DMS 273 (cell line): ENCODE data around the gene IL10RB.

Experiments
- DNase-seq: peaks from one replicate; lab custom pipeline; 2025; ENCODE audit not compliant: unreplicated experiment; lab: John Stamatoyannopoulos, UW

Gene IL10RB

DNA sequence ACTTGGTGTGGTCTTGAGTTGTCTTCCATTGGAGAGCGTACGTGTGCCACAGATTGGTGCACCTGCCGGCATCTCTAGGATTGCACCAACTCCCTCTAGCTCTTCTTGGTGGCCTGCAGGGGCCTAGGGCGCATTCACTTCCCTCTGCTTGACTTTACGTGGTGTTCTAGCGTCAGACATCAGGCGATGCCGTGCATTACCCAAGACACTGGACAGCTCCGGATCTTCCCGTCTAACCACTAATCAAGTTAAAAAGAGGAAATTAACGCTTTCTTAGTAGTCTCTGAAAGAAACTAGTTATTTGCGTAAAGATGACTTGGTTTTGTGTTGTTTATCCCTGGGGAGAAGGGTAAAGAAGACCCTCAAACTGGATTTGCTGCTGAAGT is 510 bp upstream of the IL10RB start:
- DNase-seq: peak; percentile 28

DNA sequence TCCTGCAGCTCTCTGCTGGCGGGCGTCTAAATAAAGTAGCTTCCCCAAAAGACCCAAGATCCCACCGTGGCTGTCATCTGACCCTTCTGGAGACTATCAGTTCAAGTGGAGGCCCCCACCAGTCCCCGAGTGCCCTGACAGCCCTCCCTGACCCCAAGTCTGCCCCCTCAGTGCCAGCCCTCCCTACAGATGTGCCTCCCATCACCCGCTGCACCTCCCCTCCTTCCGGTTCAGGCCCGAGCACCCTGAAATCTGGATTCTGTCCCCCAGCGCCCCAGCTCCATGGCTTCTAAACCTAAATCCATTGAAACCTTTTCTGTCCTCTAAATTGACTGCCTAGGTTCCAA is 595 bp downstream of the IL10RB start:
- DNase-seq: no peak

DNA sequence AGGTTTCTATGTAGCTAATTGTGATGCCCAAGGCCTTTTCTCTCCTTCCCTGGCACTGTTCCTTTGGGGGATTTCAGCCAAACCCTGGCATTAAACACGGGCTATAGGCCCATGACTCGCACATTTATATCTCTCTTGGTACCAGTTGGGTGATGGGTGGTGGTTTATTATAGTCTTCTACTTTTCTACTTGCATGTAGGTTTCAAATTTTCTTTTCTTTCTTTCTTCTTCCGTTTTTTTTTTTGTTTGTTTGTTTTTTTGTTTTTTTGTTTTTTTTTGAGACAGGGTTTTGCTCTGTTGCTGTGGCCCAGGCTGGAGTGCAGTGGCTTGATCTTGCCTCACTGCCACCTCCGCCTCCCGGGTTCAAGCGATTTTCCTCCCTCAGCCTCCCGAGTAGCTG is 1.1 kb downstream of the IL10RB start:
- DNase-seq: no peak

DNA sequence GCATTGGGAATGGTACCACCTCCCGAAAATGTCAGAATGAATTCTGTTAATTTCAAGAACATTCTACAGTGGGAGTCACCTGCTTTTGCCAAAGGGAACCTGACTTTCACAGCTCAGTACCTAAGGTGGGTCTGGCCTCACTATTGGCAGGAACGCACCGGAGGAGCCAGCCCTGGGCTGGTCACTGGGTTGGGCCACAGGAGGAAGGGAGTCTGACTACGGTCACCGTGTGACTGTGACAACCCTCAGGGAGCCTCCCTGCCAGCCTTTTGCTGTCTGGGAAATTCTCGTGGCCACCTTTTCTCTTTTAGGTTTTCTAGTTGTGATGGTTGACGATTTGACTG is 2.2 kb downstream of the IL10RB start:
- DNase-seq: no peak

DNA sequence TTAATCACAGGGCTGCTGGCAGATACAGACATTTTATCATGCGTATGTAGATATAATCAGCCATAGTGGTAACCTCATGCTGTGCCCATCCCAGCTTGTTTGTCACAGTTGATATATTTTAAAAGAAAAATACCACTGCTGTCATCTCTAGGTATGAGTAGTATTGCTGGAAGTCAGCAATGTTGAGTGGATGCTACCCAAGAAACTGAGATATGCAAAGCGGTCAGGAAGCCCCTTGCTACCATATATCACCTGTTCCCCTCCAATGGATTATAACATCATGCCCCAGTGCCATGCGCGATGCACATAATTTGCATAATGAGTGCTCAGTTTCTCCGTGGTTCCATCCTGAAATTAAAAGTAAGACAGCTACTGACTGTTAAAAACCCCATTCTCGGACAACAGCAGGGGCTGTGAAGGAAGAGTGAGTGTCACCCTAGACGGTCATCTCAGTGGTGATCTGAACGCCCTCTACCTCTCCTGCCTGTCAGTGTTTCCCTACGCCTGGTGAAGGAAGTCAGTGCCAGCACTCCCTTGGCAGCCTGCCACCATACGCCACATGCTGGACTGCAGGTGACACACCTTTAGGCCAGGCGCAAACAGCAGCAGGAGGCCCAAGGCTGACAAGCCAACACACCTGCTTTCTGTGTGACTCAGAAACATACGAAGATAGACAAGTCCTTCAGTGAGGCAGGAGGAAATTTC is 2.7 kb downstream of the IL10RB start:
- DNase-seq: peak; percentile 43

DNA sequence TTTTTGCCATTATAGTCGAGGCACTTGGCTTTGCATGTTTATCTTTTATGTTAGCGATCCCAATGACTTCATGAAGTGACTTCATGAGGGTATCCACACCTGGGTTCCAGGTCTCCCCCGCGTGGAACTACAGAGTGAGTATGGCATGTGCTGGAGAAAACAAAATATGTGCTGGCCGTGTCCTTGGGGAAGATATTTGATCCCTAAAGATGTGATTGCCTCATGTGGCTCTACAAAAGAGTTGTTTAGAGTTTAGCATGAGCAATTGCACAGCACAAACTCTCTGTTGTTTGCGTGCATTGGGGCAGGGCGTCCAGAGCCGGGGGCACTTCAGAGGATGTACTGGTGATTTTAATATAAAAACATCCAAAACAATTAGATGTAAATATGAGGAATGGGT is 4.8 kb downstream of the IL10RB start:
- DNase-seq: no peak

DNA sequence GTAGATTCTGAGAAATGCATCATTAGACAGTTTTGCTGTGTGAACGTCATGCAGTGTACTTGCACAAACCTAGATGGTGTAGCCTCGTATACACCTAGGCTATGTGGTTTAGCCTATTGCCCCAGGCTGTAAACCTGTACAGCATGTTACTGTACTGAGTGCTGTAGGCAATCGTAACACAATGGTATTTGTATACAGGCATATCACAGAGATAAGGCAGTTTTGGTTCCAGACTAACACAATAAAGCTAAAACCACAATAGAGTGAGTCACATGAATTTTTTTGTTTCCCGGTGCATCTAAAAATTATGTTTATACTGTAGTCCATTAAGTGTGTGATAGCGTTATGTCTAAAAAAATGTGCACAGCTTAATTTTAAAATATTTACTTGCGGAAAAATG is 6.9 kb downstream of the IL10RB start:
- no peak for DNase-seq

DNA sequence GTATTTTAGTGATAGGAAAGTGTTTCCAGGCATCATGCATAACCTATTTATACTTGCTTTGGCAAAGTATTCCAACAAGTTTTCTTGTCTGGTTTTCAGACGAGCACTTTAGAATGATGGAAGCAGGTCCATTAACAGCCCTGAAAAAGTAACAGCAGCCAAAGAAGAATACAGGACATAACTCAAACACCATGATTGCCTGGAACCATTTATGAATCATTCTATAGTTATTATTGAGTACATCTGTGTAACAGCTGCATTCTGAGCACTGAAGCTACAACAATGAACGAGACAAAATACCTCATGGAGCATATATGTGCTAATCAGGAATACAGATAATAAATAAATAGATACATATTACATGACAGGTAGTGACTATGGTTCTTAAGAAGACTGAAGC is 12.6 kb downstream of the IL10RB start:
- no peak for DNase-seq

DNA sequence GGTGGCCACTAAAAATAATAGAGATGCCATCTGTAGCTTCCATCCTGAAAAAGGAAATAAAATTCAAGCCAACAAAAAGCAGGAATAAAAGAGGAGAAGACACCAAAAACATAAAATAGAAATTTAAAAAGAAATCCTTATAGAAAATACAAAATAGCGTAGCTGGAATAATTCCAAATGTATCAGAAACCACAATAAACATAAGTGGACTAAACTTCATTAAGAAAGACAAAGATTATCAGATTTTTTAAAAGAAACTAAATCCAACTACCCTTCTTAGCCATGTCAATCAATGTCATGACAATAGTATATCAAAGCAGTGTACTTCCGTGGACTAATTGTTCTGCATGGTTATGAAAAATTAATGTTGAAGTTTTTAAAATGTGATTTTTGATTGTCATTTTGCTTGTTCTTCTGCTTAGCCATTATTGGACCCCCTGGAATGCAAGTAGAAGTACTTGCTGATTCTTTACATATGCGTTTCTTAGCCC is 13.2 kb downstream of the IL10RB start:
- DNase-seq: no peak

DNA sequence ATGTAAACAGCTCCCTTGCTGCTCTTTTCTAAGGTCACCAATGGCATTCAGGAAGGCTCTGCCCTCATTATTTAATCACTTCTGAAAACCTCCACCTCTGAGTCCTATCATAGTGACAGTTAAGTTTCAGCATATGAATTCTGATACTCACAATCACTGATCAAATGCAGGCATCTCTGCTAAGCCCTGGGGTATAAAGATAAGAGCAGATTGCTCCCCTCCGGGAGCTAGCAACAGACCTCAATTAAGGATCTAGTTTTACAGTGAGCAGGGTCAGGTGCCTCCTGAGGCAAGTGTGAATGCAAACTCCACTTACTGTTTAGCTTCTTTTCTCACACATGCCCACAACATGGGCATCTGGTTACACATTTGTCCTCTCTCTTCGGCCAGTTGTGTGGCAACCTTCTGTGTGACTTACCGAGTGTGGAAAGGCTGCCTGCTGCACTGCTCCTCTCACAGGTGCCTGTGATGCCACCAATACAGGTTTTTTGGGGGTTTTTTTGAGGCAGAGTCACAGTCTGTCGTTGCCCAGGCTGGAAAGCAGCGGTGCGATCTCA is 15.0 kb downstream of the IL10RB start:
- peak; percentile 24 for DNase-seq

DNA sequence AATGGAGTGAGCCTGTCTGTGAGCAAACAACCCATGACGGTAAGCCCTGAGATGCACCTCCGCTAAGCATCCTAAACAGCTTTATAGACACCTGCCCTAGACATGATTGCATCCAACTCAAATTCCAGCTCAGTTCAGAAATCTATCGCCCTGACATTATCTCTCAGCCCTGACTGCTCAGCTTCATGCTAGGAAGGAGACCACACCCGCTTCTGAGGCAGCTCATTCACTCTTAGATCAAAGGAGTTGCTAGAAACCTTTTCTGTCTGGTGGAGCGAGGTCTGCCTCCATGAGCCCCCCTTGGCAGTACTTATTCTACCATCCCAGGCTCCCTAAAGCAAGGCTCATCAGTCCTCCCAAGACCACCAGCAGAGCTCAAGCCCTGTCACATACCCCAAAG is 17.0 kb downstream of the IL10RB start:
- DNase-seq: no peak

DNA sequence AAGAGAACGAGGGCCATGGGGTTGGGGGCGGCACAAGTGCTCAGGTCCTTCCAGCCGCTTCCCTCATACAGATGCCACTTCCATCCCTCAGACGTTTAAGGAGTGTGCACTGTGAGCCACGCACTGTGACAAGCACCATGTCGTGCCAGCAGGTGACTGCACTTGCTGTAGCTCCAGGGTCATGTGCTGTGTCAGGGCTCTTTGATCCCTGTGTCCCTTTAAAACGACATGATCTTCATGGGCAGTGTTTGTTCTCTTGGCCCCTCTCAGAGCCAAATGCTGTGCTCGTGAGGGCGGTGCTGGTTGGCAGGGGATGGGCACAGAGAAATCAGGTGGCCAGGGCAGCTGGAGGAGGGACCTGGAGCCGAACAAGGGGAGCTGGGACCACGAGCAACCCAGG is 19.9 kb downstream of the IL10RB start:
- no peak for DNase-seq

DNA sequence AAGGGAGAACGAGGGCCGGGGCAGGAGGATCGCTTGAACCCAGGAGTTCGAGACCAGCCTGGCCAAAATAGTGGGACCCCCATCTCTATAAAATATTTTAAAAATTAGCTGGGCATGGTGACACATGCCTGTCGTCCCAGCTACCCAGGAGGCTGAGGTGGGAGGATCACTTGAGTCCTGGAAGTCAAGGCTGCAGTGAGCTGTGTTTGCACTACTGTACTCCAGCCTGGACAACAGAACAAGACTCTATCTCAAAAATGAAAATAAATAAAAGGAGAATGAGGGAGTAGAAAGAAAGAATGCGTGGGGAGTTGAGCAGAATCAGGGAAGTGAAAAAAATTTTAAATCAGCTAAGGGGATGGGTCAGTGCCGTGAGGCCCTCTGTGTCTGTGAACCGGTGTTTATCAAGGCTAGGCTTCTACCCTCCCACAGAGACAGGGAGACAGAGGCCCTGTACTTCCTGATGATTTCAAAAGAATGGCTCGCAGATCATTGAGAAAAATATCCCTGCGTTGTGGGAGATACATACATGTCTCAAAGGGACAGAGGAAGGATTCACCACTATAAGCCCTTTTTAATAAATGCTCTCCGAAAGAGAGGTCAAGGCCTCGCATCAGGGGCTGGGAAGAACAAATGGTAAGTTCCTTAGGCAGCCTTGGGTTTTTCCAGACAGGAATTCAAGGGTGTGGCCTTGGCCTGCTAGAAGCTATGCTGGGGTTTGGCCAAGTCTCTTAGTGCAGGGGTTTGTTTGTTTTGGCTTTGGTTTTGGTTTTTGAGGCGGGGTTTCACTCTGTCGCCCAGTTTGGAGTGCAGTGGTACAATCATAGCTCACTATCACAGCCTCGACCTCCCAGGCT is 20.7 kb downstream of the IL10RB start:
- peak; percentile 20 for DNase-seq

DNA sequence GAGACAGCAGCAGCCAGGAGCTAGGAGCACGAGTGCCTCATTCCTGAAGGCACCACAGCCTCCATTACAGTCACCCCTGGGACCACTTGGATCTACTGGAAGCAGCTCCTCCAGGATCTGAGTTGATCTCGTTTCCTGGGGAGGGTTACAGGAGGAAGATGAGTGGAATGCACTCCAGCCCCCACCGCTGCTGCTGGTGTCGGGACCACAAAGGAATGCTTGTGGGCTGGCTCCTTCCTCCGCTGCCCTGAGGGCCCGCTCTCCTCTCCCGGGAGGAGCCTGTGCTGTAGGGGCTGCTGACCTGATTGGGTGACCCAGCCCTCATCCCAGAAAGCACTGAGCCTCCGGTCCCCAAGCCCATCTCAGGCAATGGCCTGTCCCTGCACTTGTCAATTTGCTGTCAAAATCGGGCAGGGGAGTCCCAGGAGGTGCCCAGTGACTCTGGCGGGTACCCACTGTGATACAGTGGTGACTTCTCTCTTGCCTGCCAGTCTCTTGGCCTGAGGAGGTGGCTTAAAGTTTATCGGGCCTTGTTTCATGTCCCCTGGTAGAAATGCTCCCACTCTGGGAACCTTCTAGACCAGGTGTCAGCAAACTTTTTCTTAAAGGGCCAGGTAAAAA is 23.1 kb downstream of the IL10RB start:
- DNase-seq: no peak

DNA sequence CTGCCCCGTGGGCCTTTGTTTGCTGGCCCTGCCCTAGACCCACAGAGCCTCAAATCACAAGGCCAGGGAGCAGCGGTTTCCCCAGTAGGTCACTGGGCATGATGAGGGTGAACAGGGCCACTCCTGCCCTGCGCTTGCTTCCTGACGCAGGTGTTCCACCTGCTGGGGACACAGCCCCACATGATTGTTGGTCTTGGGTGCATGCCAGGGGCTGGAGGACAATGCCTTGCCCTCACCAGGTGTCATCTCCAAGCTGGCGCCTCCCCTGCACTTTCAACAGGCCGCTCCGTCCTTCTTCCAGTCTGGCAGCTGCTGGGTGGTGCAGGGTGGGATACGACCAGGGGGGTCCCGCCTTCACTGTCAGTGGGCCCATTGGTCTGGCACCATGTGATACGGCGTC is 24.3 kb downstream of the IL10RB start:
- no peak for DNase-seq

DNA sequence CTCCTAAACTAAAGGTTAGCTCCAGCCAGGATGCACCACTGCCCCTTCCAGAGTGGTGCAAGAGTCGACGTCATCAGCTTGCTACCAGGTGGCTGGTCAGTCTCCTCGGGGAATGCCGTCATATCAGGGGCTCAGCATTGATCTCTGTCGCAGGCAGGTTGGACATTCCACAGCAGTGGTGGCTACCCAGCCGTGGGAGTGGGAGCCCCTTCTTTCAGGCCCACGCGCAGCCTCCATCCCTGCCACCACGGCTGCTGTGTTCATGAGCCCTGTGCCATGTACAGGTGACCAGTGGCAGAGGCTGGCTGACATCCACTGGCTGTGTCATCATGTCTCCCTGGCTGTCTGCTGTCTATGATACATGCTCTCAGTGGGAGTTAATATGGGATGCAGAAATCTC is 25.5 kb downstream of the IL10RB start:
- no peak for DNase-seq

DNA sequence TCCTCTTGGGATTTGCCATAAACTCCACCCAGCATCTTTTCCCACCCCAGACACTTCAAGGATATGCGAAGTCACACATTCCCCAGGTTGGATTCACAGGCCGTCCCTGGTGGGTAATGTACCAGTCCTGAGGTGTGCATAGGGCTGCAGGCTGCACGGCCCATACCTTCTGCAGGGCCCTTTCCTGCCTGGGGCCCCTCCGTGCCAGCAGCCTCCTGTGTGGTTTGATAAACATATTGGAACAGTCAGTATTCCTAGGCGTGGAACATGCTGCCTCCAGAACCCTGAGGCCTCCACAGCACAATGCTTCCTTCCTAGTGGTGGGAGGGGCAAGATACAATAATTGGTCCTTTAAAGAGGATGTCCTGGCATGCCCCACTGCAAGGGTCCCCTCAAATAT is 26.6 kb downstream of the IL10RB start:
- no peak for DNase-seq

DNA sequence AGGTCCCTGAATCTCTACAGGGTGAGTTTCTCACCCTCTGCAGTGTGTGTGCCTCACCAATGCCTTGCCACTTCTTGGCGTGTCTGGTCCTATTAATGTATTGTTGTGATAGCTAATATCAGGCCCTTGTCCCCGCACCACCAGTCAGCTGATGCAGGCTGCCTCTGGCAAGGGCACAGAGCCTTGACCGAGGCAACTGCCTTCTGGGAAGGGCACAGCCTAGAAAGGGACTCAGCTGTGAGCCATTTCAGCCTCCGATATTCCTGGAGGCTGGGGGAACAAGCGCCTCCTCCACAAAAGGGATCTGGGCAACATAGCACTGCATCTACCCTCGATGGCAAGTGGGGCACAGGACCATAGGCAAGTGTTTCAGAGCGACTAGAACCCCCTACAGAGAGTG is 27.0 kb downstream of the IL10RB start:
- no peak for DNase-seq

DNA sequence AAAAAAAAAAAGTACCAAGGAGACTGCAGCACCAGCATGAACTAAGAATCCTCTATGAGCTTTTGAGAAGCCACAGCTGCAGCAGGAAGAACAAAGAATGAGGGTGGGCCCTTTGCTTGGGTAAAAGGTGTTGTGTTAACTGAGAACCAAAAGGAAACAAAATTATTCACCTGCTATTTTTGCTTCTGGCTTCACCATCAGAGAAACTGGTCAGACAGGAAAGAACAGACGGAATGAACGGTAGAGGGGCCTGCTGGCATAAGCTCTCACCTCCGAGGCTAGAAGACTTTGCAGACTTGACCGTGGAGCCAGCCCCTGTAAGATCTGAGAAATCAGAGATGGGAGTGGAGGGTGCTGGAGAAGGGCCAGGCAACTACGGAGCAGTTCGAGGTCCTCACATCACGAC is 27.6 kb downstream of the IL10RB start:
- no peak for DNase-seq

DNA sequence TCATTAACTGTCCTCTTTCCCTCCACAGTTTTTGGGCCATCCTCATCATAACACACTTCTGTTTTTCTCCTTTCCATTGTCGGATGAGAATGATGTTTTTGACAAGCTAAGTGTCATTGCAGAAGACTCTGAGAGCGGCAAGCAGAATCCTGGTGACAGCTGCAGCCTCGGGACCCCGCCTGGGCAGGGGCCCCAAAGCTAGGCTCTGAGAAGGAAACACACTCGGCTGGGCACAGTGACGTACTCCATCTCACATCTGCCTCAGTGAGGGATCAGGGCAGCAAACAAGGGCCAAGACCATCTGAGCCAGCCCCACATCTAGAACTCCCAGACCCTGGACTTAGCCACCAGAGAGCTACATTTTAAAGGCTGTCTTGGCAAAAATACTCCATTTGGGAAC is 30.0 kb downstream of the IL10RB start:
- no peak for DNase-seq

DNA sequence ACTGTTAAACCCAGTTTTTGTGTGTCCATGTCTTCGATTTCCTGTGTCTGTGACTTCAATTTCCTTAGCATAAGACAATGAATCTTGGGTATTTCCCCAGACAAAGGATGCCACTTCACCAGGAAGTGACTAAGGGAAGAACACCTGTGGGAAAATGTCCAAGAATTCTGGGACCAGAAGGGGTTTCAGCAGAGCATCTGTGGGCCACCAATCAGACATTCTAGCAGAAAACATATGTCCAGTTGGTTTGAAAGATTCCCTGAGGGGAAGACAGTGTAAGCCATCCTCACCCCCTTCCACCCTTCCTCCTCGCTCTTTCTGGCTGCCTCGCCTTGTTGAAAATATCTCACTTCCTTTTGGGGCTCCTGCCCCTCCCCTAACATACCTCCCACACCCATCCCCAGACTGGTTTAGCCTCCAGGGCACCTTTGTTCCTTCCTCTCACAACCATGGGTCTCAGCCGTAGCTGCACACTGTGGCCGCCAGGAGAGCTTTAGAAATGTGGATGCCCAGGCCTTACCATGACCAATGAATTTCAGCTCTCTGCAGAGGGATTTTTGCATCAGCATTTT is 33.1 kb downstream of the IL10RB start:
- no peak for DNase-seq
